ENCODE measurements around the gene ADAMTS18. TPM values are rescaled to one million over a fixed set of nuclear protein-coding genes. Genes with fewer than 3 reads are reported as not detected.

The ADAMTS18 gene, protein sequence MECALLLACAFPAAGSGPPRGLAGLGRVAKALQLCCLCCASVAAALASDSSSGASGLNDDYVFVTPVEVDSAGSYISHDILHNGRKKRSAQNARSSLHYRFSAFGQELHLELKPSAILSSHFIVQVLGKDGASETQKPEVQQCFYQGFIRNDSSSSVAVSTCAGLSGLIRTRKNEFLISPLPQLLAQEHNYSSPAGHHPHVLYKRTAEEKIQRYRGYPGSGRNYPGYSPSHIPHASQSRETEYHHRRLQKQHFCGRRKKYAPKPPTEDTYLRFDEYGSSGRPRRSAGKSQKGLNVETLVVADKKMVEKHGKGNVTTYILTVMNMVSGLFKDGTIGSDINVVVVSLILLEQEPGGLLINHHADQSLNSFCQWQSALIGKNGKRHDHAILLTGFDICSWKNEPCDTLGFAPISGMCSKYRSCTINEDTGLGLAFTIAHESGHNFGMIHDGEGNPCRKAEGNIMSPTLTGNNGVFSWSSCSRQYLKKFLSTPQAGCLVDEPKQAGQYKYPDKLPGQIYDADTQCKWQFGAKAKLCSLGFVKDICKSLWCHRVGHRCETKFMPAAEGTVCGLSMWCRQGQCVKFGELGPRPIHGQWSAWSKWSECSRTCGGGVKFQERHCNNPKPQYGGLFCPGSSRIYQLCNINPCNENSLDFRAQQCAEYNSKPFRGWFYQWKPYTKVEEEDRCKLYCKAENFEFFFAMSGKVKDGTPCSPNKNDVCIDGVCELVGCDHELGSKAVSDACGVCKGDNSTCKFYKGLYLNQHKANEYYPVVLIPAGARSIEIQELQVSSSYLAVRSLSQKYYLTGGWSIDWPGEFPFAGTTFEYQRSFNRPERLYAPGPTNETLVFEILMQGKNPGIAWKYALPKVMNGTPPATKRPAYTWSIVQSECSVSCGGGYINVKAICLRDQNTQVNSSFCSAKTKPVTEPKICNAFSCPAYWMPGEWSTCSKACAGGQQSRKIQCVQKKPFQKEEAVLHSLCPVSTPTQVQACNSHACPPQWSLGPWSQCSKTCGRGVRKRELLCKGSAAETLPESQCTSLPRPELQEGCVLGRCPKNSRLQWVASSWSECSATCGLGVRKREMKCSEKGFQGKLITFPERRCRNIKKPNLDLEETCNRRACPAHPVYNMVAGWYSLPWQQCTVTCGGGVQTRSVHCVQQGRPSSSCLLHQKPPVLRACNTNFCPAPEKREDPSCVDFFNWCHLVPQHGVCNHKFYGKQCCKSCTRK (N-terminal part only)
- total RNA-seq (2011; cell fraction: chromatin; rRNA removed; ENCODE audit: low replicate concordance): not detected in 2 replicates
- total RNA-seq (2011; cell fraction: nucleolus; rRNA removed): not detected in 2 replicates
- total RNA-seq (2011; cell fraction: nucleoplasm; rRNA removed): not detected in 2 replicates
- total RNA-seq (2014; rRNA removed) (not detected in 2 replicates), total RNA-seq (2014; rRNA removed; fragmentation: Illumina TruSeq; extraction: Trizol) (not detected in 2 replicates), total RNA-seq (2015; rRNA removed; fragmentation: Illumina TruSeq; extraction: Trizol) (not detected in 2 replicates), total RNA-seq (2021) (not detected in 2 replicates), polyA plus RNA-seq (2011; rRNA removed) (not detected in 2 replicates), polyA plus RNA-seq (2014; fragmentation: Illumina TruSeq; extraction: Trizol) (not detected in 2 replicates), polyA plus RNA-seq (2014; fragmentation: Nextera tagmentation; extraction: Ambion mirVana) (not detected), polyA plus RNA-seq (2014; rRNA removed) (not detected in 2 replicates), polyA minus RNA-seq (2011; rRNA and poly(A)+ RNA removed) (not detected in 2 replicates), Bru-seq, nascent RNA (not detected), BruChase-seq, experiment 1, labeled RNA remaining after a 2-hour chase (percentile 1 among the genes with signal in this experiment), BruChase-seq, experiment 2, labeled RNA remaining after a 6-hour chase (not detected)
- not detected in 2 replicates for polyA plus RNA-seq (2011; cell fraction: cytosol; rRNA removed)
- not detected in 2 replicates for polyA plus RNA-seq (2011; cell fraction: nucleus; rRNA removed)
- polyA plus RNA-seq (2012): not detected in 2 replicates
- polyA minus RNA-seq (2011; cell fraction: cytosol; rRNA and poly(A)+ RNA removed): not detected in 2 replicates
- polyA minus RNA-seq (2011; cell fraction: nucleus; rRNA and poly(A)+ RNA removed): not detected in 2 replicates
- long read RNA-seq, experiment 1: 0 reads
- long read RNA-seq, experiment 2: 0 reads
- long read RNA-seq, experiment 3: 0 reads

DNA sequence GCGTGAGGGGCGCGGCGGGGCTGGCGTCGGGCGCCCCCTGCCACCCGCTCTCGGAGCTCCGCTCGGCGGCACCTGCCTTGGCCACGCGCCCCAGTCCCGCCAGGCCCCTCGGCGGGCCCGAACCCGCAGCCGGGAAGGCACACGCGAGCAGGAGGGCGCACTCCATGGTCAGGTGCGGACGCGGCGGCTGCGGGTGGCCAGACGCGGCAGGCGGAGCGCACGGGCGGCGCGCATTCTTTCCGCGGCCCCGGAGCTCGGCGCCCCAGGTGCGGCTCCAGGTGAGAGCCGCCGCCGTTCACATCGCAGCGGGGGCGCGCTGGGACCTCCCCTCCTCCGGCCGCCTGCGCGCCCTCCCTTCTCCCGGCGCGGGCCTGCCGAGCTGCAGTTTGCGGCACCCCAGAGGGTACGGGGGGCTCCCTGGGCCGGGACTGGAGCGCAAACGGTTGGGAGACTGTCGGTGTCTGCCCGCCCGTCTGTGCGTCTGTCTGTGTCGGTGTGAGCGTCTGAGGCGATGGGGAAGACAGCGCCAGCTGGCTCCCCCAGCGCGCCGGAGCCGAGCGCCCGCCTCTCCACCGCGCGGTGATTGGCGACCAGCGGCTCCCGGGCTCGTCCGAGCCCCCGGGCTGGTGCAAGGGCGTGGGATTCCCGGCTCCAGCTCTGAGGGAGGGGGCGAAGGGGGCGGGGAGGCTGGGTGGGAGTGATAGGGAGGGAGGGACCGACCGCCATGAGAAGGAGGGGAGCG, at the start of gene ADAMTS18:
ADAMTS18 (minus strand) TSS at position 505 of the 742 bp plus-strand sequence; CDS start at position 166, 339 bp downstream.
- no peak within 1 kb of the TSS for H2AFZ ChIP-seq (ENCODE audit: low read depth, low read length)
- no peaks in the 10 kb centered on the region for H4K20me1 ChIP-seq (replicated peaks; ENCODE audit: control insufficient read depth, insufficient read depth, low read length)
- peaks cover 2 to 19% of the 10 kb centered on the region in 2 experiments; a peak in 1 of 5 replicates for H3K27me3 ChIP-seq (ENCODE audit: control insufficient read depth in 2 of 2, insufficient read depth in 2 of 2, low read length in 2 of 2)
- ATAC-seq (no peak), FAIRE-seq (no peak), DNase-seq (ENCODE audit: extremely low read depth in 1 of 4, low spot score in 3 of 4) (no peak)
- H3K9me1 ChIP-seq (ENCODE audit: control insufficient read depth, insufficient read depth, low read length): no peaks in the 10 kb centered on the region
- no peak within 1 kb of the TSS for H3K27ac ChIP-seq (ENCODE audit: extremely low read depth, low read depth, low read length)
- no peaks in the 10 kb centered on the region for H3K9me3 ChIP-seq (replicated peaks; ENCODE audit: control insufficient read depth, insufficient read depth, low read depth, low read length)
- POLR2A ChIA-PET: interaction anchor here (1.2 kb wide), 1 partner anchor 14 kb away, joined by 3 read pairs; no protein-coding TSS in a partner anchor
- intact Hi-C loops (cut with micrococcal nuclease): no loop called here
- H3K9ac ChIP-seq (ENCODE audit: insufficient read depth in 1 of 2, low read depth in 2 of 2, low read length in 2 of 2): no peak within 1 kb of the TSS
- no peak within 1 kb of the TSS for H3K4me3 ChIP-seq
- CTCF ChIA-PET (ENCODE audit: low intra/inter-chr PET ratio): no interaction called here
- no peaks in the 10 kb centered on the region for H3K4me1 ChIP-seq (replicated peaks in 1 of 2; ENCODE audit: control insufficient read depth in 2 of 2, insufficient read depth in 2 of 2, low read length in 2 of 2)
- WGBS (ENCODE audit: insufficient coverage, low coverage, missing lambda C conversion rate): 14% methylated on average over 13 of the region's 92 CpGs
- H3K4me2 ChIP-seq (ENCODE audit: insufficient read depth, low read length): no peak within 1 kb of the TSS
- no peaks in the 10 kb centered on the region for H3K36me3 ChIP-seq (ENCODE audit: control insufficient read depth, insufficient read depth, low read length)
- BruUV-seq (replicated peaks): no TSS peak
- 0 out of 2 replicates have a peak, but pooled peaks have one; percentile 50 for TF ChIP-seq HDAC6 (IDR thresholded peaks at IDR 0.05; ENCODE audit: low read depth, low read length)
- TF ChIP-seq ETV5 (CRISPR knock-in tag; IDR thresholded peaks at IDR 0.05; ENCODE audit: low read depth): no peak
- H3K79me2 ChIP-seq (ENCODE audit: control insufficient read depth, insufficient read depth, low read length): no peaks in the 10 kb centered on the region
- in situ Hi-C loops (cut with MboI): no loop called here
